ENCODE measurements around the gene CNBD2.
"Not testable (repeated sequence)": the region's sequence is repeated elsewhere in the genome, so short reads cannot be mapped to it uniquely, and the experiment has no call there.

The CNBD2 gene

DNA sequence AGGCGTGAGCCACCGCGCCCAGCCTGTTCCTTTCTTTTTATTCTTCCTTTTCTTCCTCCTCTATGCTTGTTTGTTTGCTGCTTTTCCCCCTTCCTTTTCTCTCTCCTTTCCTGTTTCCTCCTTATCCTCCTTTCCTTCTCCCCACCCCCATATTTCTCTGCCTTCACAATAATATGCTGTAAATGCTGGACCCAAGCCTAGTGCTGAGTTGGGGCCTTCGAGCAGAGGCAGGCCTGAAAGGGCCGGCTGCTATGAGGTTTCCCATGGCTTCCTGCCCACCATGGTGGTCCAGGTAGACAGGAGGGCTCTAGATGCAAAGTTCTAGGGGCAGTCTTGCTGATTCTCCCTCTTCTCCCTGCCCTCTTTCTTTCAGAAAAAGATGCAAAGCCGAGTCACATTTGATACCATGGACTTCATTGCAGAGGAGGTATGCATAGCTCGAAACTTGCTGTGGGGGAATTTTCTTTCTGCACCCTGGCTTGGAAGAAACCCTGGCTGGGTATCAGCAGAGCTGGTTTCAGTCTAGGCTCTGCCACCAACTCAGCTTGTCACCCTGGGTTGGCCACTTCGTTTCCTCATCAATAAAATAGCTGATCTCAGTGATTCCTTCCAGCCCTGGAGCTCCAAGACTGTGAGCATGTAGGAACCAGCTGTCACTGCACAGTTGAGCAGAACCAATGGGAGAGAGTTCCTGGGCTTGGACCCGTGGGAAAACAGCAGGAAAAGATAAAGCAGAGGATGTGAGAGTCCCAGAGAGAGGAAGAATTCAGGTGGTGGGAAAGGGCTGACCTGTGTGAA, 7.4 kb downstream of the CNBD2 start:
- no peak for DNase-seq

DNA sequence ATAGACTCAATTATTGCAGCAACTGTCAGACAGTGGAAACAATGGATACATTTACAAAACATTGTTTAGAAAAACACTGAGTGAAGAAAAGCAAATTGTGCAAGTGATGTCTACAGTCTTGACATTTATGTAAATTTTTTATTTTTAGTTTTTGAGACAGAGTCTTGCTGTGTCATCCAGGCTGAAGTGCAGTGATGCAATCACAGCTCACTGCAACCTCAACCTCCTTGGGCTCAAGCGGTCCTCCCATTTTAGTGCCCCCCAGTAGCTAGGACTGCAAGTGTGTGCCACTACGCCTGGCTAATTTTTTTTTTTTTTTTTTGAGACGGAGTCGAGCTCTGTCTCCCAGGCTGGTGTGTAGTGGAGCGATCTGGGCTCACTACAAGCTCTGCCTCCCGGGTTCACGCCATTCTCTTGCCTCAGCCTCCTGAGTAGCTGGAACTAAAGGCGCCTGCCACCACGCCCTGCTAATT, 9.7 kb downstream of the CNBD2 start:
- no peak for DNase-seq

DNA sequence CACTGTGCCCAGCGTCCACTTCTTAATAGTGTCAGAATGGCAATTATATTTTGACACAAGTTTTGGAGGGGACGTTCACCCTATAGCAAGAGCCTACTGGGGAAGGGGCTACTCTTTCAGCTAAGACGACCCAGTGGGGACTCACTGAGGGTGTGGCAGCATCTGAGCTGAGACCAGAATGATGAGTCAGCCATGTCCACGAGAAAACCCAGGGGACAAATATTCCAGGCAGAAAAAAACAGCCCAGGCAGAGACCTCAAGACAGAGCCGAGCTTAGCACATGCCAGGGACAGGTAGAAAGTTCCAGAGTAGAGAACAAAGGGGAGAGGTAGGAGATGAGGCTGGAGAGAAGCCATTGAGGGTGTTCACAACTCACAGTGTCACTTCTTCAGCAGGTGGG, 11.2 kb downstream of the CNBD2 start:
- DNase-seq, result no peak

DNA sequence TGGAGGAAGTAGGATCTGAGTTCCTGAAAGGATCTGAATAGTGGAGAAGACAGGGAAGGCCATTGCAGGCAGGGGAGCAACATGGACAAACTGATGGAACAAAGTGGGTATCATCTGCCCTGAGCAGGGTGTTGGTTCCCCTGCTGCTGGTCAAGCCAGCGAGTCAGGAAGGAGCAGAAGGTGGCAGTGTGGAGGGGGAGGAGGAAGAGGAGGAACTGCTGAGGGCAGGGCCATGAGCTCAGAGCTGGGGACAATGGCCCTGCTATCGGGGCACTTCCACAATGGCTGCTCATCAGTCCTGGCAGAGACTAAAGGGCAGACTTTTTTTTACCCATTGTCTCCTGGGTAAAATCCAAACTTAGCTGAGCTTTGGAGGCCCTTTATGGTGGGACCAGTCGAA, 13.6 kb downstream of the CNBD2 start:
- DNase-seq, result no peak

DNA sequence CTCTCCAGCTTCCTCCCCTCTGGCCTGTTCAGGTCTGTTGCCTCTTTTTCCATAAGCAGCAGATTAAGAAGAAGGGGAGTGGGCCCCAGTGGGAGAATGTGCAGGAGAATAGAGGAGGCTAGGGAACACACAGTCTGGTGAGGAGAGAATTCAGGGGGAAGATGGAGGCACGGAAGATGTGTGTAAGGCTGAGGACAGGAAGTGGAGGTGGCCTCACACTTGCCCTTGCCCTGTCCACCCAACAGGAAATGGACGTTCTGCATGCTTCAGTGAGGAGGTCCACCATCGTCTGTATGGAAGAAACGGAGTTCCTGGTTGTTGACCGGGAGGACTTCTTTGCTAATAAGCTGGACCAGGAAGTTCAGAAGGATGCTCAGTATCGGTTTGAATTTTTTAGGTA, 16.0 kb downstream of the CNBD2 start:
- DNase-seq, result no peak

DNA sequence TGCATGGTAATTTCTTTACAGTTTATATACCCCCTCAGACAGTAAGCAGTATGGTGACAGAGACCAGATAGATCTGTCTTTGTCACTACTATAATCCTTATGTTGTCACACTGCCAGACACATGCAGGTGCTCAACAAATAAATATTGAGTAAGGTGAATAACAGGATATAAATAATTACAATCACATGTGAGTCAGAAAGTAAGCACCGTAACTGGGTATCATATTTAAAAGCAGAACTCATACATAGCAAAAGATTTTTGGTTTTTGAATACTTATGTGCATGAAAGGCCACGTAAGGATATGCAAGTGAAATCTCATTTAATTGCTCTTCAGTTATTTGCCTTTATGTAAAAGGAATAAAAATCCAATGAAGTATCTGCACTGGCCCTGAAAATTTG, 17.4 kb downstream of the CNBD2 start:
- DNase-seq, result no peak

DNA sequence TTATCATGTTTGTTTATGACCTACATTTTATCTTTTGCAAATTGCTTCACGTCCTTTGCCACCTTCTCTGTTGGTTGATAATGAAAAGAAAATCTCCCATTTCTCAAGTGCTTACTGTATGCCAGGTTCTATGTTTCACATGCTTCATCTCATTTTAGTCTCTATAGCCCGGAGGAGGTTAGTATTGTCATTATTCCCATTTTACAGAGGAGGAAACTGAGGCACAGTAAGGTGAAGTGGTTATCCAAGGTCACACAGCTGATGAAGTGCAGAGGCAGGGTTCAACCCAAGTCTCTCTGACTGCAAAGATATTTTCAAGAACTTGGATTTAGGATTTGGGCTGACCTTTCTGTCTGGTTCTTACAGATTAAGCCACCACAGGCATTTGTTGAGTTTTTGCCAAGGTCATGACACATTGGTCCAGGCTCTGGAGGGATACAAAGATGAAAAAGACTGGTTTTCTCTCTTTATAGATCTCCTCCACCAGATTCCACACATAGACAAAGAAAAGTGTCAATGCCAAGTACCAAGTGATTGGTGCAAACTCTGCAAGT, 20.6 kb downstream of the CNBD2 start:
- no peak for DNase-seq

DNA sequence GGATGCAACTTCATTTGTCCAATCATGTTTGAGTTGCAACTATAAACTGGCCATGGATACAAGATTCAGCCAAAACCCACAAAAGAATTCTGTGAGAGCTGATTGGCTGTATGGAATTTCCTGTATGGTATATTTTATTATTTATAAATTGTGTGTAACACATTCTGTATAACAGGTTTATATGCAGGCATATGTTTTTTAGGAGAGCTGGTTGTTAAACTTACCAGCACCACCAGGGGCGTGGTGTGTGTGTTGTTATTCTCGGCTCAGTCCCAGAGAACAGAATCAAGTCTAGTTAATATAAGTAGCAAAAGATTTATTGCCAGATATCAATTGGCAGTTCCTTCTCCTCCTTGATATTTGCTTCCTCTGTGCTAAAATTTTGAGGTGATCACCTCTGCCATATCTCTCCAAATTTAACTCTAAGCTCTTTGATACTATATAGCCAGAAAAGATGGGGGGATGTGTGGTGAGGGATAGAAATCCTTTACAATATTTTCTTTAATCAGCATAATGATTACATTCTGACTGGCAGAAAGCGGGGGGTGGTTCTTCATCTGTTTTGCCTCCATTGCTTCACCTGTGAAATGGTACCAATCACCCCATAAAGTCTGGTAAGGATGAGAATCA, 22.9 kb downstream of the CNBD2 start:
- no peak for DNase-seq

DNA sequence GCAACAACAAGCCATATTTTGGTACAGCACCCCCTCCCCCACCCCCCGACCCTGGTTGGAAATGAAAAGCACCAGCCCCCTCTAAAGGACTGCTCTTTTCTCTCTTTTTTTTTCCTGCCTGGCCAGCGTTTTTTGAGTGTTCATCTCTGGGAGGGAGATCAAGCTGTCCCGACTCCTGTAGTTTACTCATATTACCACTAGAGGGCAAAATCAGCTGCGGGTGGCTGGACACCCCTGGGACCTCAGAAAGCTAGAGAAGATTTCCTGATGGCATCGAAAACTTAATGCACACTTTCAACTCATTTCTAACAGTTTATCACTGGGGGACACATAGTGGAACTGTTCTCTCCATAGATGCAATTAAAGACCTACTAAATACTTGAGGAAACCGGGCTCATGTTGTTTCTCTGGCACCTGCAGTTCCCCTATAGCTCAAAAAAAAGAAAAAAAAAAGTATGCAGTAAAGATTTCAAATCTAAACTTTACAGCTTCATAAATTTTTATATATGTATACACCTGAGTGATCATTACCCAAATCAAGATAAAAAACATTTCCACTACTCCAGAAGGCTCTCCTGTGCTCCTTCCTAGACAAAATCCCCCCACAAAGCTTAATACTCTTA, 24.4 kb downstream of the CNBD2 start:
- peak; percentile 21 for DNase-seq

DNA sequence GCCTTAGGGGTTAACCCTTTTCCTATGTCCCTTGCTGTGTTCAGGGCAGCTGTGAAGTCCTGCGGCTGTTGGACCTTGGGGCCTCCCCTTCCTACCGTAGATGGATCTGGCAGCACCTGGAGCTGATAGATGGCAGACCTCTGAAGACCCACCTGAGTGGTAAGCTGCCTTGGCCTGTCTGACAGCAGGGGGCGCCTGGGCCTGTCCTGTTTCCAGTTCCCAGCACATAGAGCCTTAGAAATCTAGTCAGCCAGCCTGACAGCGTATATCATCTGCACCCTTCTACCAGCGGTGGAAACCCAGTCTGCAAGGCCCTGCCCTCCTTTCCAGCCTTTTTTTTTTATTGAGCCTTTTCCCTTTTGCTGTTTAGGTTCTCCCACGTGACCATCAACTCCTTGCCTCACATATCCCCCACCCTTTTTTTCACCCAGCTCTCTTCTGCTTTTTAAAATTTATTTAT, 26.6 kb downstream of the CNBD2 start:
- DNase-seq, result peak; percentile 50

DNA sequence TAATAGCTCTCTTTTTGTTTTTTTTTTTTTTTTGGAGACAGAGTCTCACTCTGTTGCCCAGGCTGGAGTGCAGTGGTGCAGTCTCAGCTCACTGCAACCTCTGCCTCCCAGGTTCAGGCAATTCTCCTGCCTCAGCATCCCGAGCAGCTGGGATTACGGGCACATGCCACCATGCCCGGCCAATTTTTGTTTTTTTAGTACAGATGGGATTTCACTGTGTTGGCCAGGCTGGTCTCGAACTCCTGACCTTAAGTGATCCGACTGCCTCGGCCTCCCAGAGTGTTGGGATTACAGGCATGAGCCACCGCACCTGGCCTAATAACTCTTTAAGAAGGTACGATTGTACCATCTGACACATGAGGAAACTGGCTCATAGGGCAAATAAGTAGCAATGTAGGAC, 28.1 kb downstream of the CNBD2 start:
- not testable (repeated sequence) for DNase-seq

DNA sequence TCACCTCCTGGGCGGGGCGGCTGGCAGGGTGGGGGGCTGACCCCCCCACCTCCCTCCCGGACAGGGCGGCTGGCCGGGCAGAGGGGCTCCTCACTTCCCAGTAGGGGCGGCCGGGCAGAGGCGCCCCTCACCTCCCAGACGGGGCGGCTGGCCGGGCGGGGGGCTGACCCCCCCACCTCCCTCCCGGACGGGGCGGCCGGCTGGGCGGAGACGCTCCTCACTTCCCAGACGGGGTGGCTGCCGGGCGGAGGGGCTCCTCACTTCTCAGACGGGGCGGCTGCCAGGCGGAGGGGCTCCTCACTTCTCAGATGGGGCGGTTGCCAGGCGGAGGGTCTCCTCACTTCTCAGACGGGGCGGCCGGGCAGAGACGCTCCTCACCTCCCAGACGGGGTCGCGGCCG, 32.9 kb downstream of the CNBD2 start:
- DNase-seq, result not testable (repeated sequence)

DNA sequence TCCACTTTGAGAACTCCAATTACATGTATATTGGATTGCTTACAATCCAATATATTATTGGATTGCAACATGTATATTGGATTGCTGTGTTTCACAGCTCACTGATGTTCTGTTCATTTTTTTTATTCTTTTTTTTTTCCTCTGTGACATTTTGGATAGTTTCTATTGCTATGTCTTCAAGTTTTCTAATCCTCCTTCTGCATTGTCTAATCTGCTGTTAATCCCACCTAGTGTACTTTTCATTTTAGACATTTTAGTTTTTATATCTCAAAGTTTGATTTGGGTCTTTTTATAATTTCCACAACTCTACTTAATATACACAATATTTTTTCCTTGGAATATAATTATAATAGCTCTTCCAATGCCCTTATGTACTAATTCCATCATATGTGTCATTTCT, 34.5 kb downstream of the CNBD2 start:
- no peak for DNase-seq

DNA sequence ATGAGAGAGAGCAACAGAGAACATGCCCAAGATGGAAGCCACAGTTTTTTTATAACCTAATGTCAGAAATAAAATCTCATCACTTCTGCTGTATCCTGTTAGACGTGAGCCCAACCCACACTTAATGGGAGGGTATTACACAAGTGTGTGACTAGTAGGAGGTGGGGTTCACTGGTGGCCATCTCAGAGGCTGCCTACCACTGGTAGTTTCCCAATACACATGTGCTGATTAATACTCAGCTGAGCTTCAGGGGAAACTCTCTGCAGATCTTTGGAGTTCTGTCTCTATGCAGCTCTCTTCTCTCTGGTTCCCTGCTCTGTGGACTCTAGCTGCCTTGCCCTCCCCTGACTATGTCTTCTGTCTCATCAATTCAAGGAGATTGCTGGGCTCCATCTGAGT, 35.7 kb downstream of the CNBD2 start:
- no peak for DNase-seq

DNA sequence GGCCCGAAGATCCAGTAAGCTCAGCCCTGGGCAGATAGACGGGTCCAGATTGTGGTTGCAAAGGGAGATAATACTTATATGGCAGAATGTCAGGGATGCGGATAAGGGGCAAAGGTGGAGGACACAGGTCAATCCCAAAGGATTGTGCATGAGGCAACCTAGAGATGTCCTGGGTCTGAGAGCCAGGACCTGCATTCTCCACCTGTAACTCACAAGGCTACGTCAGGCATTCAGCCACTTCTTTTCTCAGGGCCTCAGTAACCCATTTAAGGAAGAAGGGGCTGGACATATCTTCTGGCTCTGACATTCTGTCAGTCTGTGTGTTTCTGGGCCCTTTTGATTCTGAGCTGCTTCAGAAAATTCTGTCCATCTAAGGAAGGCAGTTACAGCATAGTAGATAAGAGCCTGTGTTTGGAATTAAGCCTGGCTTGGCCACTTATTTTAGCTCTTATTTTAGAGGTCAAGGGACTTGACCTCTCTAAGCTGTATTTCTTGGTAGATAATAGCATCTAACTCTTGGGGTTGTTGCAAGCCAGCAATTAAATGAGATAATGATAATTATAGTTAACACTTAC, 40.2 kb downstream of the CNBD2 start:
- no peak for DNase-seq

DNA sequence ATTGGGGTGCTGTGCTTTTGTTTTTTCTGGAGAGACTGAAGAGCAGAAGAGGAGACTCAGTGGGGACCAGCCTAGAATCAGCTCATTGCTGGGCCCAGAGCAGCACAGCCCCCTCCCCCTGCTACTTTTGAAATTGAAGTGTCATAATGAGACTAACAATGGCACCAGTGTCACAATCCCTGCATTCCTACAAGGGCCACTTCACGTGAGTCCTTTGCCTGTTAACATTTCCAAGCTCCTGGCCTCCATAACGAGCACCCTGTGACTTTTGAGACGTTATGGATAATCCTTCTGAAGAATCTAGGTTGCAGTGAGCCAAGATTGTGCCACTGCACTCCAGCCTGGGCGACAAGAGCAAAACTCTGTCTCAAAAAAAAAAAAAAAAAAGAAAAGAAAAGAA, 41.7 kb downstream of the CNBD2 start:
- no peak for DNase-seq

DNA sequence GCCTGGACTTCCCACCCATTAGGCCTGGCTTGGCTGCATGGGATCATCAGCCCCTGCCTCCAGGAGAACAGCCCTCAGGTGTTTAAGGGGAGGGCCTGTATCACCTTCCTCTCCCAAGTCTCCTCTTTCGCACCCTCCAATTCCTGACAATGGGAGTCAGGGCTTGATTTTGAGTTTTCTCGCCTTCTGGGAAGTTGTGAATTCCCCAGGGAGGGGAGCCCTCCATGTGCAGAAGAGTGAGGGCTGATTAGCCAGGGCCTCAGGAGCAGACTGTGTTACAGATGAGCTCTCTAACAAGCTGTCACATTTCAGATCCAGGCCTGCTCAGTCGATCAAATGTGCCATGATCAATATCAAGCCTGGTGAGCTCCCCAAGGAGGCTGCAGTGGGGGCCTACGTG, 42.4 kb downstream of the CNBD2 start:
- DNase-seq, result no peak

DNA sequence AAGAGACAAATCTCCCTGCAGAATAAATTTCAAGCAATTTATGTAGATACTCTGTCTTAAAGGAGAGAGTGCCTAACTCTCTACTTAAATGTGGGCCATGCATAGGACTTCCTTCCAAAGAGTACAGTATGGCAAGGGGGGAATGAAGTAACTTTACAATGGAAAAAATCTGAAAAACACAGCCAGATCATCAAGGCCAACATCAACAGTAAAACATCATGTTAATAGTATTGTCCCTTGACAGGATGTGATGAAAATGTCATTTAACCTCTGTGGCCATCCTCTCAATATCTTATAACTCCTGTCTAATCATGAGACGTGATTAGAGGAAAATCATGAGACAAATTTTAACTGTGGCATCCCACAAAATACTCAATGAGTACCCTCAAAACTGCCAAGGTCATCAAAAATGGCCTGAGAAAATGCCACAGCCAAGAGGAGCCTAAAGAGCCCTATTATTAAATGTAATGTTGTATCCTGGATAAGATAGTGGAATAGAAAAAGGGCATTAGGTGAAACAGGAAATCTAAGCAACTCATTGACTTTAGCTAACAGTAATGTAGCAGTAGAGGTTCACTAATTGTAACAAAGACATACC, 47.5 kb downstream of the CNBD2 start:
- no peak for DNase-seq

DNA sequence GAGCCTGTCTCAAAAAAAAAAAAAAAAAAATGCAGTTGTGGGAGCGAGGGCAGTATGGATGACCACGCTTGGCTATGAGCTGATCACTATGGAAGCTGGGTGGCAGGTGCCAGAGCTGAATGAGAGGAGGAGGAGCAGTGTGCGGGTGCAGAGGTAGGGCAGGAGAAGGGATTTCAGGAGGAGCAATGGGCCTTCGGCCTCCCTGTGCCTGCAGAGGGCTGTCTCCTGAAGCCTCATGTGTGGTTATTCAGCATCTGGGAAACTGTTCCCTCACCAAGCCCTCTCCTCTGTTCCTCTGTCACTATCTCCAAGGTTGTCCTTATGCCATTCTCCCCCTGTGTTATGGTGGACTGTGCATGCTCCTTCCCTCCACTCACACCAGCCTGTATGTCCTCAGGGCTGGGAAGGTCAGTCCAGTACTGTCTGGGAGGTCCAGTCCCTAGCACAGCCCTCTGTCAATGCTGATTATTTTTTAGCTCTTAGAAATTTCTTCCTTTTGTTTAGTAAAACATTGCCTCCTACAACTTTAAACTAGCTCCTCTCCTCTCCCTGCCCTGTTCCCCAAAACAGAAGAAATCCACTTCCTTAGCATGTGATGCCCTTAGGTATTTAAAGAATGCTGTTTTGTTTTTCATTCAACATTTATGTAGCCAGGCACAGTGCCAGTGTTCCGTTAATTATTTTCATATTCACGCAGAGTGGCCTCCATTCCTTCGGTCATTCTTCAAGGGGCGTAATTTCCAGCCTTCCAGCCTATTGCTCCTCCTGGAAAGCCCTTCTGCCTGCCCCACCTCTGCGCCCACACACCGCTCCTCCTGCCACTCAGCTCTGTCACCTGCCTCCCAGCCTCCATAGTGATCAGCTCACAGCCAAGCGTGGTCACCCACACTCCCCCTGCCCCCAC, 48.9 kb downstream of the CNBD2 start:
- no peak for DNase-seq

DNA sequence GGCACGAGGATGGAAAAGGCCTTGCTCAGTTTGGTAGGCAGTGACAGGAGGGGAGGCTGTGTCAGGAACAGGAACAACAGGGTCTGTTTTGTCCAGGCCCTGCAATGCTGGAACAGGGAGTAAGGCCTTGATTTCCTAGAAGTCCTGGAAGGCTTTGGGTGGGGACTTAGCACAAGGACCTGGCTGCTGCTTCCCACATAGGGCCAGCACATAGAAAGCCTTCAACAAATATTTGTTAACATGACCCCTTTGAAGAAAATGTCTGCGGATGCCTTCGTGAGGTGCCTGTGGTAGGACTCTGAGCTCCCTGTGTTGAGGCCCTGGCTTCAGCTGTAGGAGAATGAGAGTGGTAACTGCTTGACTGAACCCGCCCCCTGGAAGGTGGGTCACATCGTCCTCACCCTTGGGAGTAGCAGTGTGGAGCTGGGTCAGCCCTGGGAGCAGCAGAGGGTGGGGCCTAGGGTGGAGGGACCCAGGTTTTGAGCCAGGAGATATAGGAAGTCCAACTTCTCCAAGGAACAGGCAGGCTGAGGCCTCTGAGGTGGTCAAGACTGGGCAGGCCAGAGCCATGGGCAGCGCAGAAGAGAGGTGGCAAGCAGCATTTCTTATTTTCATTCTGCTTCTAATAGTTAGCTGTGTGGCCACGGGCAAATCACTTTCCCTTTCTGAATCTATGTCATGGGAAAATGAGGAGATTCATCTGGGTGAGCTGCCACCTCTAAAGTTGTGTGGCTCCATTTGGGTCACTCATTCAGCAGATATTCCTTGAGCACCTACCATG, 50.0 kb downstream of the CNBD2 start:
- no peak for DNase-seq

DNA sequence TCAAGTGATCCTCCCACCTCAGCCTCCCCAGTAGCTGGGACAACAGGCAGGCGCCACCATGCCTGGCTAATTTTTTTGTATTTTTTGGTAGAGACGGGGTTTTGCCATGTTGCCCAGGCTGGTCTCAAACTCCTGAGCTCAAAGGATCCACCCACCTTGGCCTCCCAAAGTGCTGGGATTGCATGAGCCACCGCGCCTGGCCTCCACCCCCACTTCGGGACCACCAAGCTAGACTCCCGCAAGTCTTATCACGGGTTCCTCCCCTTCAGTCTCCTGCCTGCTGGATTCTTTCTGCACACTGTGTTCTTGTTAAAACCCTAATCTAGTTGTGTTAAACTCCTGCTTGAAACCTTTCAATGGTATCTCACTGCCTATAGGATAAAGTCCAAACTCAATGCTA, 57.7 kb downstream of the CNBD2 start:
- not testable (repeated sequence) for DNase-seq

All from T1000 (cell line).